Thyroid gland (tissue), 4 donors: Measurements from ENCODE around the gene OR1F1. TPM values are rescaled to one million over a fixed set of nuclear protein-coding genes. Genes with fewer than 3 reads are reported as not detected.

ENCODE experiments used
- DNase-seq, 2 donors: peaks; one replicate each; pipeline ENCODE4 v3.0.0-alpha.2; 2019
- H3K27ac ChIP-seq, 3 donors: fragments of 200-600 bp; sonication (generic); 1 replicate in 2 of 3; 2 replicates in 1 of 3; pipeline ENCODE4 v1.5.1; 2016 to 2019; ENCODE audit warnings: mild to moderate bottlenecking in 1 of 3, moderate library complexity in 1 of 3
- H3K27me3 ChIP-seq: fragments of 200-600 bp; sonication (generic); one replicate; pipeline ENCODE4 v1.5.1; 2019
- H3K36me3 ChIP-seq, 2 donors: fragments of 200-600 bp; sonication (generic); one replicate each; pipeline ENCODE4 v1.5.1; 2016 to 2019
- H3K4me1 ChIP-seq, 2 donors: fragments of 200-600 bp; sonication (generic); one replicate each; pipeline ENCODE4 v1.5.1; 2017 to 2019
- H3K4me3 ChIP-seq, 3 donors: fragments of 200-600 bp; sonication (generic); replicated peaks in 1 of 3; 1 replicate in 2 of 3; 2 replicates in 1 of 3; pipeline ENCODE4 v1.5.1; 2016; ENCODE audit warnings: mild to moderate bottlenecking in 1 of 3
- H3K9me3 ChIP-seq: fragments of 200-600 bp; sonication (generic); one replicate; pipeline ENCODE4 v1.5.1; 2017
- POLR2A ChIP-seq, 2 donors: fragments of 450-650 bp; IDR thresholded peaks; one replicate each; pipeline ENCODE4 v1.6.1; 2017; ENCODE audit warnings: antibody characterized with exemption in 2 of 2, mild to moderate bottlenecking in 2 of 2, moderate library complexity in 1 of 2
- WGBS, 2 donors: methylation state at CpG; one replicate each; pipeline ENCODE4 v1.1.5; 2017; 5-methylcytosine and 5-hydroxymethylcytosine counted together
- intact Hi-C: fragments of 100-400 bp; cut with DNase I; formaldehyde crosslinking; loops from one replicate; pipeline ENCODE4 v1.15.1; 2023
- total RNA-seq, 4 donors: library from RNA; depleted of rRNA; stranded (reverse); fragments of >200 nt; gene quantifications; one replicate each; pipeline ENCODE4 v1.2.3, GENCODE V29; 2016
- TF ChIP-seq, protein P1 (sequence below), 6 experiments: fragments of 200-600 bp in 3 of 6; fragments of 450-650 bp in 3 of 6; sonication (generic) in 3 of 6; IDR thresholded peaks; one replicate each; pipeline ENCODE4 v1.5.1; 2016 to 2019; ENCODE audit warnings: antibody characterized with exemption in 6 of 6, mild to moderate bottlenecking in 2 of 6, inconsistent platforms in 1 of 6, moderate library complexity in 1 of 6

OR1F1 gene
- total RNA-seq, 4 donors from 2014 or later, result not detected

DNA sequence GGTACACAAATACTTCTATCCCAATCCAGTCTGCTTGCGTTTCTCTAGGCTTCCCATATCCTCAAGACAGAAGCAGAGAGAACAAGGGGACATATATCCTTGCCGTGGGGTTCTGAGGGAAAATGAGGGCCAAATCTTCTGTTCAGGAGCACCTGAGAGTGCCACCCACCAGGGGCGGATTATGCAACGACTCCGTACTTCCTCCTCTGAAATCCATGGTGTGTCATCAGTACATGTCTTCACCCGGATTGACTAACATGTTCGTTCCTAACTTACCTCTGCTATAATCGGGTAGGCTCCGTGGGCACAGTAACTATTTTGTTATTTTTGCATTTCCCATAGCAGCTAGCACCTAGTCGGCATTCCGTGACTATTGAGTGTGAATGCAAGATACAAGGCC is 54.7 kb downstream of the OR1F1 start:
- Histone ChIP-seq H3K27me3 (no peaks in the 10 kb centered on the region), H3K27ac (no peak overlapping the region), H3K9me3 (no peaks in the 10 kb centered on the region), H3K4me1 (no peaks in the 10 kb centered on the region), H3K4me3 (no peak overlapping the region), H3K36me3 (no peaks in the 10 kb centered on the region)
- no peak for DNase-seq
- no peak for TF ChIP-seq POLR2A (IDR thresholded peaks at IDR 0.05)
- TF ChIP-seq, protein P1, sequence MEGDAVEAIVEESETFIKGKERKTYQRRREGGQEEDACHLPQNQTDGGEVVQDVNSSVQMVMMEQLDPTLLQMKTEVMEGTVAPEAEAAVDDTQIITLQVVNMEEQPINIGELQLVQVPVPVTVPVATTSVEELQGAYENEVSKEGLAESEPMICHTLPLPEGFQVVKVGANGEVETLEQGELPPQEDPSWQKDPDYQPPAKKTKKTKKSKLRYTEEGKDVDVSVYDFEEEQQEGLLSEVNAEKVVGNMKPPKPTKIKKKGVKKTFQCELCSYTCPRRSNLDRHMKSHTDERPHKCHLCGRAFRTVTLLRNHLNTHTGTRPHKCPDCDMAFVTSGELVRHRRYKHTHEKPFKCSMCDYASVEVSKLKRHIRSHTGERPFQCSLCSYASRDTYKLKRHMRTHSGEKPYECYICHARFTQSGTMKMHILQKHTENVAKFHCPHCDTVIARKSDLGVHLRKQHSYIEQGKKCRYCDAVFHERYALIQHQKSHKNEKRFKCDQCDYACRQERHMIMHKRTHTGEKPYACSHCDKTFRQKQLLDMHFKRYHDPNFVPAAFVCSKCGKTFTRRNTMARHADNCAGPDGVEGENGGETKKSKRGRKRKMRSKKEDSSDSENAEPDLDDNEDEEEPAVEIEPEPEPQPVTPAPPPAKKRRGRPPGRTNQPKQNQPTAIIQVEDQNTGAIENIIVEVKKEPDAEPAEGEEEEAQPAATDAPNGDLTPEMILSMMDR (IDR thresholded peaks at IDR 0.05), result no peak
- 78% methylated on average over 11 of the region's 11 CpGs for WGBS, 2 donors
- intact Hi-C loops, result no loop called here

DNA sequence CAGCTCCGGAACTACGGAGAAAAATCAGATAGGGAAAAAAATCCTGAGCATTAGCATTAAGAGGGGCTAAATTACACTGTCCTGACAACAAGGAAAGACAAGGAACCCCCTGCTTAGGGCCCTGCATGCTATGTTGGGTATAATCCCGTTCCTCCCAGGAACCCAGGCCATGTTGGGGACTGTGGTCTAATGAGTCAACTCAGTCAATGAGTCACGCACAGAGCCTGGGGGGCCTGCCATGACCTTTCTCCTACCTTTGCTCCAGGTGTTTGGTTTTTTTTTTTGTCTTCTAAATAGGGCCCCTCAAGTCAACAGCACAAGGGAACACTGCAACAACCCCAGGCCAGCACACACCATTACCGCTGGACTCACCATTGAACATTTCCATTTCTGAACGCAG is 55.9 kb downstream of the OR1F1 start:
- no peak for DNase-seq
- no peak overlapping the region for H3K4me3 ChIP-seq
- no peaks in the 10 kb centered on the region for H3K36me3 ChIP-seq
- H3K4me1 ChIP-seq, result no peaks in the 10 kb centered on the region
- no peak for TF ChIP-seq POLR2A (IDR thresholded peaks at IDR 0.05)
- TF ChIP-seq, protein P1 (IDR thresholded peaks at IDR 0.05), result no peak
- H3K27ac ChIP-seq, result no peak overlapping the region
- no peaks in the 10 kb centered on the region for H3K27me3 ChIP-seq
- no peaks in the 10 kb centered on the region for H3K9me3 ChIP-seq
- 76 to 82% methylated on average over 6 of the region's 6 CpGs for WGBS, 2 donors
- intact Hi-C loops, result no loop called here

DNA sequence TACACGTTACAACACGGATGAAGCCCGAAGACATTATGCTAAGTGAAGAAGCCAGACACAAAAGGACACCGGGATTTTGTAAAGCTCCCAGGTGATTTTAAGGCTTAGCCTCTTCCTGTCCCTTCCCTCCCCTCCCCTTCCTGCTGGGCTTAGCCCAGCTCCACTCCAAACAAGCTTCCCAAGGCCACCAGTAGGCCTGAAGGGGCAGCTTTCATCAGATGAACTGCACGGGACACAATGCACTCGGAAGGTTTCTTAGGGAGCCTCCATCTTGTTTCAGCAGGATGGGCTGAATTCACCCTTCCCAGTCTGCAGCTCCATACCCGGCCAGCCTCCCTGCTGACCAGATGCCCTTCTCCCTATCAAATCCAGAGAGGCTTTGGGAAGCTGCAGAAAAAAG is 58.0 kb downstream of the OR1F1 start:
- WGBS, 2 donors, result 67 to 71% methylated on average over 7 of the region's 7 CpGs
- TF ChIP-seq, protein P1 (IDR thresholded peaks at IDR 0.05), result no peak
- no peak for DNase-seq

DNA sequence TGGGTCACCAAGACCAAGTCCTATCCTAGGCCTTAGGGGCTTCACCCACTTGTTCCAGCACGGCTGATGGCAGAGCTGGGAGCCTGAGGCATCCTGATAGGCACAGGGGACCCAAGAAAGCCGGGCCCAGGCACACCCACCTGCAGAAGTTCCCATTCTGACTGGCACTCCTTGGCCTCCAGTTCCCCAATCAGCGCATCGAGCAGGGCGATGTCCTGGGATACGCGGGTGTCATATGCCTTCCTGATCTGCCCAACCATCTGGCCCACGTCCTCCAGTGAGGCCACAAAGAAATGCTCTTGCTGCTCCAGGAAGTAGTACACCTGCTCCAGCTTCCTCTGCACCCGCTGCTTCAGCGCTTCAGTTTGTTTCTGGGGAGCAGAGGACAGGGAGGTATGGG is 58.9 kb downstream of the OR1F1 start:
- intact Hi-C loops, result no loop called here
- H3K36me3 ChIP-seq, result no peaks in the 10 kb centered on the region
- TF ChIP-seq, protein P1 (IDR thresholded peaks at IDR 0.05), result no peak
- TF ChIP-seq POLR2A (IDR thresholded peaks at IDR 0.05), result no peak
- H3K27me3 ChIP-seq, result no peaks in the 10 kb centered on the region
- no peak overlapping the region for H3K4me3 ChIP-seq
- H3K27ac ChIP-seq, result no peak overlapping the region
- 68 to 84% methylated on average over 8 to 10 of the region's 10 CpGs for WGBS, 2 donors
- no peaks in the 10 kb centered on the region for H3K9me3 ChIP-seq
- no peak for DNase-seq
- H3K4me1 ChIP-seq, result no peaks in the 10 kb centered on the region

More for the DNA sequence above, 58.0 kb downstream of the OR1F1 start:
- H3K4me3 ChIP-seq, result no peak overlapping the region
- H3K27ac ChIP-seq, result no peak overlapping the region
- H3K4me1 ChIP-seq, result no peaks in the 10 kb centered on the region
- H3K36me3 ChIP-seq, result no peaks in the 10 kb centered on the region
- H3K27me3 ChIP-seq, result no peaks in the 10 kb centered on the region
- intact Hi-C loops, result no loop called here
- H3K9me3 ChIP-seq, result no peaks in the 10 kb centered on the region

DNA sequence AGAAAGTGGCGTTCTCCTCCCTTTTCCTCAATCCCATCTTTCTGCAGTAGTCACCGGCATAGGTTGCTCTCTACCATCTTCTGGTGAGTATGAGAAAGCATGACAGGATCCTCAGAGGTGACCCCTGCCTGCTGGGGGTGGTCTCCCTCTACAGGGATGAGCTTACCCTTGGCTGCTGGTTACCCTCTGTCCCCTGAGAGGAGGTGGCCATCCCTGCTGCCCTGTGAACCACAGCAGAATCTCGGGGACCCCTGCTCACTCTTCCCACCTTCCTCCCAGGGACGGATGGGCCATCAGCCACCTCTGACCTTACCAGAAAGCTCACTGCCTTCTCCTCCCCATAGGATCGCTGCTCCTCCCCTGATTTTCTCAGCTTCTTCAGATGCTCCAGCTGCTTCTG is 60.6 kb downstream of the OR1F1 start:
- DNase-seq, result no peak
- Histone ChIP-seq H3K27ac (no peak overlapping the region), H3K36me3 (no peaks in the 10 kb centered on the region), H3K4me1 (no peaks in the 10 kb centered on the region), H3K27me3 (no peaks in the 10 kb centered on the region), H3K4me3 (no peak overlapping the region), H3K9me3 (no peaks in the 10 kb centered on the region)
- no peak for TF ChIP-seq POLR2A (IDR thresholded peaks at IDR 0.05)
- TF ChIP-seq, protein P1 (IDR thresholded peaks at IDR 0.05), result no peak
- intact Hi-C loops, result no loop called here
- WGBS, 2 donors, result 80 to 84% methylated on average over 5 of the region's 5 CpGs
